ENCODE measurements around the gene MEA1. TPM values are rescaled to one million over a fixed set of nuclear protein-coding genes. Genes with fewer than 3 reads are reported as not detected.
A peak's percentile ranks its signal among the peaks of the same experiment; 100 is the strongest.

The MEA1 gene
- total RNA-seq, 4 donors from 2014 or later, result 59.5 to 99.9 (median 77.5) TPM

DNA sequence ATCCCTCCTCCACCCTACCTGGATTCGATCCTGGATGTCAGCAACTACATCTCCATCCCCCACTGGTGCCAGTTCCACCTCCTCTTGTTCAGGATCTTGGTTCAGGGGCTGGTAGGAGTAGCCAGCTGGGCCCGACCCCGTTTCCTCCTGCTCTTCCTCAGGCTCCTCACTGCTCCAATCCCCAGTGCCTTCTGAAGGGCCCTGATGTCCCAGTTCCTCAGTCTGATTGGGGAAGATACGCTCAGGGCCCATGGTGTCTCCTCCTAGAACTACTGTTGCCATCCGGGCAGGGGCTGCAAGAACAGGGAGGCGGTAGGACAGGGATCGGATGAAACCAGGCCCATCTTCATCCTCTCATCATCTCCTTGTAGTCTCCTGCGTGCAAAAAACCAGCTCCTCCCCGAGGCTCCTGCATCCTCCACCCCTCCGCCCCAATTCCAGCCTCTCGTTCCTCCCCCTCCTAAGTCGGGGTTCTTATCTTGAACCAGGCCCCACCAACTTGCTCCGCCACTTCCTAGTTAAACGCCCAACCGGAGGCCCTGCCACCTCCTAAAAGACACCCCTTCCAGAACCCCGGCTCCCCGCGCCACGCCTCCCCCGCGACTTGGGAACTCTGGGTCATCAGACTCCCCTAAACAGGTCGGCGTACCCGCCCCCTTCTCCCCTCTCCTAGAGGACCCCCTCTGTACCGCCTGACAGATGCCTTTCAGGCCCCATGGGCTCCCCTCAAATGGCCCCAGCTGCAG lies 476 bp downstream of the MEA1 start:
- WGBS, 2 donors, result 1 to 2% methylated on average over 25 of the region's 25 CpGs
- peak overlapping the region; percentile 54 for H3K4me3 ChIP-seq (ENCODE audit: low read depth, poor library complexity, severe bottlenecking)
- TF ChIP-seq, protein P1, sequence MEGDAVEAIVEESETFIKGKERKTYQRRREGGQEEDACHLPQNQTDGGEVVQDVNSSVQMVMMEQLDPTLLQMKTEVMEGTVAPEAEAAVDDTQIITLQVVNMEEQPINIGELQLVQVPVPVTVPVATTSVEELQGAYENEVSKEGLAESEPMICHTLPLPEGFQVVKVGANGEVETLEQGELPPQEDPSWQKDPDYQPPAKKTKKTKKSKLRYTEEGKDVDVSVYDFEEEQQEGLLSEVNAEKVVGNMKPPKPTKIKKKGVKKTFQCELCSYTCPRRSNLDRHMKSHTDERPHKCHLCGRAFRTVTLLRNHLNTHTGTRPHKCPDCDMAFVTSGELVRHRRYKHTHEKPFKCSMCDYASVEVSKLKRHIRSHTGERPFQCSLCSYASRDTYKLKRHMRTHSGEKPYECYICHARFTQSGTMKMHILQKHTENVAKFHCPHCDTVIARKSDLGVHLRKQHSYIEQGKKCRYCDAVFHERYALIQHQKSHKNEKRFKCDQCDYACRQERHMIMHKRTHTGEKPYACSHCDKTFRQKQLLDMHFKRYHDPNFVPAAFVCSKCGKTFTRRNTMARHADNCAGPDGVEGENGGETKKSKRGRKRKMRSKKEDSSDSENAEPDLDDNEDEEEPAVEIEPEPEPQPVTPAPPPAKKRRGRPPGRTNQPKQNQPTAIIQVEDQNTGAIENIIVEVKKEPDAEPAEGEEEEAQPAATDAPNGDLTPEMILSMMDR (IDR thresholded peaks at IDR 0.05), result no peak
- no peak for TF ChIP-seq POLR2A (IDR thresholded peaks at IDR 0.05)
- DNase-seq (ENCODE audit: low spot score in 2 of 2), result no peak
- intact Hi-C loops (cut with DNase I; ENCODE audit: low total_unique reads), result no loop called here

GRCh38 chr6:43012364-43012763 lies 1.4 kb downstream of the MEA1 start:
- TF ChIP-seq POLR2A (IDR thresholded peaks at IDR 0.05), result no peak
- TF ChIP-seq, protein P1 (IDR thresholded peaks at IDR 0.05), result no peak
- 73 to 81% methylated on average over 6 of the region's 6 CpGs for WGBS, 2 donors
- intact Hi-C loops (cut with DNase I; ENCODE audit: low total_unique reads), result no loop called here
- DNase-seq (ENCODE audit: low spot score in 2 of 2), result no peak
- H3K4me3 ChIP-seq (ENCODE audit: low read depth, poor library complexity, severe bottlenecking), result no peak overlapping the region

- intact Hi-C loops (cut with DNase I; ENCODE audit: low total_unique reads), result no loop called here
- H3K4me3 ChIP-seq (ENCODE audit: low read depth, poor library complexity, severe bottlenecking), result no peak overlapping the region
- WGBS, 2 donors, result 76 to 83% methylated on average over 5 to 6 of the region's 6 CpGs
- no peak for DNase-seq (ENCODE audit: low spot score in 2 of 2)
- no peak for TF ChIP-seq POLR2A (IDR thresholded peaks at IDR 0.05)
- TF ChIP-seq, protein P1 (IDR thresholded peaks at IDR 0.05), result no peak
Observed at GRCh38 chr6:43011207-43011606, 2.5 kb downstream of the MEA1 start.

DNA sequence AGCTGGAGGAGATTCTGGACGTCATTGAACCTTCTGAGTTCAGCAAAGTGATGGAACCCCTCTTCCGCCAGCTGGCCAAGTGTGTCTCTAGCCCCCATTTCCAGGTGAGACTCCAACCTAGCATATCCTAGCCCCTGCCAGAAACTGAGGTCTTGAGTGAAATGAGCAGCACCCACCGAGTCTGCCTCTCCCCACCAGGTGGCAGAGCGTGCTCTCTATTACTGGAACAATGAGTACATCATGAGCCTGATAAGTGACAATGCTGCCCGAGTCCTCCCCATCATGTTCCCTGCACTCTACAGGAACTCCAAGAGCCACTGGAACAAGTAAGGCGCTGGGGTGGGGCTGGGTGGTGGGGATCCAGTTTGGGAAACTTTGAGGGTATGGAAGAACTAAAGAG lies 4.6 kb downstream of the MEA1 start:
- WGBS, 2 donors, result 67 to 70% methylated on average over 6 of the region's 6 CpGs
- no peak for TF ChIP-seq POLR2A (IDR thresholded peaks at IDR 0.05)
- TF ChIP-seq, protein P1 (IDR thresholded peaks at IDR 0.05), result no peak
- no peak for DNase-seq (ENCODE audit: low spot score in 2 of 2)
- H3K4me3 ChIP-seq (ENCODE audit: low read depth, poor library complexity, severe bottlenecking), result no peak overlapping the region
- intact Hi-C loops (cut with DNase I; ENCODE audit: low total_unique reads), result no loop called here

DNA sequence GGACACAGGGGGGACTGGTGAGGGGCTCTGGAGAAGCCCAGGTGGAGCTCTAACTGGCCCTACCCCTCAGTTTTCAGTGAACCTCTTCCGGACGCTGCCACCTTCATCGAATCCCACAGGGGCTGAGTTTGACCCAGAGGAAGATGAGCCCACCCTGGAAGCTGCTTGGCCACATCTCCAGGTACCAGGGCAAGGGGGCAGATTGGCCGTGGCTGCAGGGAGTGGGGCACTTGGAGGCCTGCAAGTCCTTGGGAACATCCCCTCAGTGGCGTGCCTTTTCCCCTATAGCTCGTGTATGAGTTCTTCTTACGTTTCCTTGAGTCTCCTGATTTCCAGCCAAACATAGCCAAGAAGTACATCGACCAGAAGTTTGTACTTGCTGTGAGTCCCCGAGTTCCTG lies 6.6 kb downstream of the MEA1 start:
- intact Hi-C loops (cut with DNase I; ENCODE audit: low total_unique reads), result no loop called here
- no peak for TF ChIP-seq POLR2A (IDR thresholded peaks at IDR 0.05)
- TF ChIP-seq, protein P1 (IDR thresholded peaks at IDR 0.05), result no peak
- WGBS, 2 donors, result 93 to 94% methylated on average over 9 of the region's 9 CpGs
- no peak for DNase-seq (ENCODE audit: low spot score in 2 of 2)
- H3K4me3 ChIP-seq (ENCODE audit: low read depth, poor library complexity, severe bottlenecking), result no peak overlapping the region

GRCh38 chr6:43006251-43006650 lies 7.5 kb downstream of the MEA1 start:
- H3K4me3 ChIP-seq (ENCODE audit: low read depth, poor library complexity, severe bottlenecking), result no peak overlapping the region
- no peak for DNase-seq (ENCODE audit: low spot score in 2 of 2)
- TF ChIP-seq, protein P1 (IDR thresholded peaks at IDR 0.05), result no peak
- TF ChIP-seq POLR2A (IDR thresholded peaks at IDR 0.05), result no peak
- 94 to 96% methylated on average over 11 of the region's 11 CpGs for WGBS, 2 donors
- intact Hi-C loops (cut with DNase I; ENCODE audit: low total_unique reads), result no loop called here

Data from lower leg skin (tissue), 4 donors.